H1 (cell line): ENCODE data around the gene SMOC2. TPM values are rescaled to one million over a fixed set of nuclear protein-coding genes. Genes with fewer than 3 reads are reported as not detected.

ENCODE experiments used
- CTCF ChIA-PET: fragments of 300-600 bp; sonication (Branson Sonifier 250); formaldehyde crosslinking; loops from one replicate; lab custom pipeline; 2021; ENCODE audit not compliant: partially characterized antibody; lab: Charles Lee
- POLR2A ChIA-PET: fragments of 300-600 bp; sonication (Branson Sonifier 250); formaldehyde crosslinking; loops from one replicate; lab custom pipeline; 2021; ENCODE audit warnings: inconsistent platforms; ENCODE audit not compliant: partially characterized antibody; lab: Charles Lee
- DNase-seq, 2 experiments: peaks; one replicate each; pipeline versions ENCODE4 v3.0.0 to v3.0.0-alpha.2; 2010 to 2022; ENCODE audit warnings: low spot score in 2 of 2, low read depth in 1 of 2, mixed read lengths in 1 of 2
- FAIRE-seq: peaks from 2 replicates; lab custom pipeline; 2011; peaks lifted over from hg19 to GRCh38; lab: Jason Lieb, UNC
- H2AFZ ChIP-seq: 2 replicates; pipeline ENCODE4 v1.8.1; 2012; ENCODE audit warnings: low read length, inconsistent platforms
- H2AK5ac ChIP-seq: 2 replicates; pipeline ENCODE4 v1.6.1; 2013; ENCODE audit warnings: low read depth, low read length
- H2BK120ac ChIP-seq: replicated peaks from 2 replicates; pipeline ENCODE3; 2013; ENCODE audit warnings: low read depth, low read length, inconsistent platforms
- H2BK12ac ChIP-seq: 2 replicates; pipeline ENCODE4 v1.6.1; 2013; ENCODE audit warnings: low read depth, low read length
- H2BK15ac ChIP-seq: 2 replicates; pipeline ENCODE4 v1.6.1; 2013; ENCODE audit warnings: low read length
- H2BK20ac ChIP-seq: 2 replicates; pipeline ENCODE4 v1.6.1; 2013; ENCODE audit warnings: low read length
- H2BK5ac ChIP-seq: 2 replicates; pipeline ENCODE4 v1.6.1; 2013; ENCODE audit warnings: low read depth, low read length
- H3K14ac ChIP-seq: 2 replicates; pipeline ENCODE4 v1.6.1; 2013; ENCODE audit warnings: inconsistent platforms; ENCODE audit not compliant: insufficient read length
- H3K18ac ChIP-seq: 2 replicates; pipeline ENCODE4 v1.6.1; 2013; ENCODE audit warnings: low read length; ENCODE audit errors: extremely low read depth
- H3K23ac ChIP-seq: 2 replicates; pipeline ENCODE4 v1.6.1; 2013; ENCODE audit warnings: inconsistent platforms; ENCODE audit not compliant: insufficient read length
- H3K23me2 ChIP-seq: 2 replicates; pipeline ENCODE4 v1.6.1; 2013; ENCODE audit warnings: low read depth, low read length
- H3K27ac ChIP-seq: 2 replicates; pipeline ENCODE4 v1.6.1; 2011; ENCODE audit warnings: low read depth, low read length, inconsistent platforms
- H3K27me3 ChIP-seq, 4 experiments: replicated peaks in 1 of 4; 1 replicate in 1 of 4; 2 replicates in 3 of 4; pipeline versions ENCODE4 v1.6.1 to v1.8.1; 2011 to 2013; ENCODE audit warnings: low read length in 3 of 4, mild to moderate bottlenecking in 3 of 4, inconsistent platforms in 2 of 4, mixed read lengths in 2 of 4, moderate library complexity in 1 of 4; ENCODE audit not compliant: control insufficient read depth in 3 of 4, insufficient read depth in 3 of 4; ENCODE audit errors: extremely low read depth in 1 of 4
- H3K36me3 ChIP-seq, 4 experiments: 2 replicates each; pipeline versions ENCODE4 v1.6.1 to v1.8.1; 2011 to 2013; ENCODE audit warnings: mild to moderate bottlenecking in 4 of 4, low read length in 3 of 4, moderate library complexity in 2 of 4, control low read depth in 1 of 4, inconsistent platforms in 1 of 4; ENCODE audit not compliant: insufficient read depth in 4 of 4, control insufficient read depth in 2 of 4
- H3K4ac ChIP-seq: replicated peaks from 2 replicates; pipeline ENCODE3; 2013; ENCODE audit warnings: low read length, low read depth, mixed read lengths, inconsistent platforms; ENCODE audit not compliant: insufficient read length
- H3K4me1 ChIP-seq, 4 experiments: replicated peaks in 1 of 4; 1 replicate in 1 of 4; 2 replicates in 3 of 4; pipeline versions ENCODE4 v1.6.1 to v1.8.1; 2011 to 2013; ENCODE audit warnings: low read length in 3 of 4, inconsistent platforms in 2 of 4, mixed read lengths in 1 of 4; ENCODE audit not compliant: insufficient read depth in 4 of 4, control insufficient read depth in 3 of 4
- H3K4me2 ChIP-seq, 2 experiments: 2 replicates each; pipeline versions ENCODE4 v1.6.1 to v1.8.1; 2011 to 2013; ENCODE audit warnings: low read depth in 2 of 2, low read length in 2 of 2, control low read depth in 1 of 2, inconsistent platforms in 1 of 2, mild to moderate bottlenecking in 1 of 2; ENCODE audit not compliant: insufficient read depth in 1 of 2
- H3K4me3 ChIP-seq, 4 experiments: fragments of 200-600, 300-600 bp in 1 of 4; sonication (generic), shearing (Covaris generic), sonication (Bioruptor Twin) in 1 of 4; 2 replicates each; pipeline versions ENCODE4 v1.5.1 to v1.8.1; 2011 to 2016; ENCODE audit warnings: low read length in 4 of 4, low read depth in 3 of 4, control low read depth in 2 of 4, inconsistent platforms in 2 of 4, mild to moderate bottlenecking in 2 of 4, mixed read lengths in 1 of 4, moderate library complexity in 1 of 4; ENCODE audit not compliant: insufficient read depth in 2 of 4; ENCODE audit errors: extremely low read depth in 1 of 4
- H3K56ac ChIP-seq: replicated peaks from 2 replicates; pipeline ENCODE3; 2013; ENCODE audit warnings: low read depth, mild to moderate bottlenecking, mixed read lengths, low read length, inconsistent platforms; ENCODE audit not compliant: insufficient read length
- H3K79me1 ChIP-seq: 2 replicates; pipeline ENCODE4 v1.6.1; 2013; ENCODE audit warnings: low read depth, low read length, control low read depth
- H3K79me2 ChIP-seq, 2 experiments: 2 replicates each; pipeline versions ENCODE4 v1.6.1 to v1.8.1; 2012 to 2013; ENCODE audit warnings: low read length in 2 of 2, mild to moderate bottlenecking in 2 of 2, inconsistent platforms in 1 of 2; ENCODE audit not compliant: insufficient read depth in 2 of 2, control insufficient read depth in 1 of 2
- H3K9ac ChIP-seq, 4 experiments: replicated peaks in 1 of 4; 1 replicate in 1 of 4; 2 replicates in 3 of 4; pipeline versions ENCODE4 v1.6.1 to v1.8.1; 2011 to 2013; ENCODE audit warnings: low read depth in 3 of 4, low read length in 3 of 4, control low read depth in 2 of 4, mild to moderate bottlenecking in 2 of 4, moderate library complexity in 2 of 4, inconsistent platforms in 1 of 4; ENCODE audit errors: extremely low read depth in 1 of 4
- H3K9me3 ChIP-seq, 2 experiments: 2 replicates each; pipeline versions ENCODE4 v1.6.1 to v1.8.1; 2012 to 2013; ENCODE audit warnings: mild to moderate bottlenecking in 2 of 2, moderate library complexity in 2 of 2, control low read depth in 1 of 2, inconsistent platforms in 1 of 2, low read depth in 1 of 2, low read length in 1 of 2, mixed read lengths in 1 of 2; ENCODE audit not compliant: insufficient read depth in 2 of 2
- H4K20me1 ChIP-seq, 2 experiments: replicated peaks in 1 of 2; 2 replicates each; pipeline versions ENCODE3 to v1.8.1; 2011 to 2013; ENCODE audit warnings: inconsistent platforms in 2 of 2, low read length in 2 of 2, mild to moderate bottlenecking in 1 of 2; ENCODE audit not compliant: insufficient read depth in 2 of 2, control insufficient read depth in 1 of 2
- H4K5ac ChIP-seq: 2 replicates; pipeline ENCODE4 v1.6.1; 2013; ENCODE audit warnings: low read length, low read depth, mixed read lengths, inconsistent platforms; ENCODE audit not compliant: insufficient read length
- H4K8ac ChIP-seq: 2 replicates; pipeline ENCODE4 v1.8.0; 2013; ENCODE audit warnings: mild to moderate bottlenecking, moderate library complexity, low read length, inconsistent platforms; ENCODE audit not compliant: insufficient read depth; ENCODE audit errors: extremely low read depth
- H4K91ac ChIP-seq: replicated peaks from 2 replicates; pipeline ENCODE3; 2013; ENCODE audit warnings: low read length, mixed read lengths, inconsistent platforms; ENCODE audit not compliant: insufficient read length
- CHD1 ChIP-seq: IDR thresholded peaks from 2 replicates; pipeline ENCODE4 v1.6.1; 2012; ENCODE audit warnings: low read depth, low read length, improper control_type of control experiment
- PHF8 ChIP-seq: fragments of 200-600 bp; sonication (generic); conservative IDR thresholded peaks from 2 replicates; pipeline ENCODE4 v1.7.1; 2012; ENCODE audit warnings: low read depth, mild to moderate bottlenecking, inconsistent platforms, low read length, moderate library complexity
- POLR2AphosphoS5 ChIP-seq: IDR thresholded peaks from 2 replicates; pipeline ENCODE4 v1.6.1; 2011; ENCODE audit warnings: low read depth, low read length
- WGBS, 2 experiments: shearing (Covaris generic) in 1 of 2; methylation state at CpG; one replicate each; pipeline versions ENCODE4 v1.1.6 to v1.1.7; 2013 to 2015; ENCODE audit warnings: low lambda C conversion rate in 2 of 2, mixed read lengths in 2 of 2, inconsistent platforms in 1 of 2, low coverage in 1 of 2, missing lambda C conversion rate in 1 of 2; ENCODE audit not compliant: insufficient replicate concordance in 2 of 2, insufficient coverage in 1 of 2, insufficient read length in 1 of 2; ENCODE audit errors: extremely low coverage in 1 of 2, missing lambda C conversion rate in 1 of 2; 5-methylcytosine and 5-hydroxymethylcytosine counted together
- polyA plus RNA-seq, 7 experiments: library from polyadenylated mRNA; depleted of rRNA in 3 of 7; stranded (reverse) in 5 of 7; unstranded in 2 of 7; fragments of >200 nt in 5 of 7; fragments of 200-250 nt in 2 of 7; gene quantifications; 1 replicate in 5 of 7; 2 replicates in 1 of 7; 4 replicates in 1 of 7; pipeline versions ENCODE4 v1.2.1 to v1.2.3, GENCODE V29; 2011 to 2013; ENCODE audit warnings: missing spikeins in 2 of 7, mixed read lengths in 2 of 7
- total RNA-seq: library from RNA; stranded (reverse); fragmentation: NEBNext Ultra II Directional; extraction: Animal tissue kit (Norgen Biotek cat#: 25700); gene quantifications from 2 replicates; pipeline ENCODE4 v1.2.1, GENCODE V29; 2021
- TF ChIP-seq, protein P1 (sequence below): IDR thresholded peaks from 2 replicates; pipeline ENCODE4 v1.6.1; 2012; ENCODE audit warnings: low read length, inconsistent platforms

Gene SMOC2
- total and polyA plus RNA-seq, 2 of the 8 experiments (the other 6 are each of a cell fraction or from before 2014, with no cell fraction given): 7.7 to 8.5 TPM

DNA sequence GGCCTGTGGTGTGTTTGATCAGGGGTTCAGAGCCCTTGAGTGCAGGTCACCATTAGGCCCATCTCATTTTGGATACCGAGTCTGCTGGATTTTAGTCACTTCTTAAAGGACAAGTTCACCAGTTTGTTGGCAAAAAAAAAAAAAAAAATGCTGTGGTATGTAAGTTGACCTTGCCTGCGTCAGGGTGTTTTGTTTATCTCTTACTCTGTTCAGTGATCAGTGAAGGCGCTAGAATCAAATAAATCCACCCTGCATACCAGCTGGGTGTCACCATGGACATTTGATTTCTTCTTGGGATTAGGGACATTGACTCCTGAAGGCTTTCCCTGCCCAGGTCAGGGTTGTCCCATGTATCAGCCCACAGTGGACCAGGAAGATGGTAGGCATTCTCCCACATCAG is 6.7 kb downstream of the SMOC2 start:
- H3K56ac ChIP-seq: no peak overlapping the region
- no peaks in the 10 kb centered on the region for H4K20me1 ChIP-seq
- TF ChIP-seq, protein P1, sequence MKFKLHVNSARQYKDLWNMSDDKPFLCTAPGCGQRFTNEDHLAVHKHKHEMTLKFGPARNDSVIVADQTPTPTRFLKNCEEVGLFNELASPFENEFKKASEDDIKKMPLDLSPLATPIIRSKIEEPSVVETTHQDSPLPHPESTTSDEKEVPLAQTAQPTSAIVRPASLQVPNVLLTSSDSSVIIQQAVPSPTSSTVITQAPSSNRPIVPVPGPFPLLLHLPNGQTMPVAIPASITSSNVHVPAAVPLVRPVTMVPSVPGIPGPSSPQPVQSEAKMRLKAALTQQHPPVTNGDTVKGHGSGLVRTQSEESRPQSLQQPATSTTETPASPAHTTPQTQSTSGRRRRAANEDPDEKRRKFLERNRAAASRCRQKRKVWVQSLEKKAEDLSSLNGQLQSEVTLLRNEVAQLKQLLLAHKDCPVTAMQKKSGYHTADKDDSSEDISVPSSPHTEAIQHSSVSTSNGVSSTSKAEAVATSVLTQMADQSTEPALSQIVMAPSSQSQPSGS: no peak
- TF ChIP-seq PHF8 (no peak), CHD1 (no peak), POLR2AphosphoS5 (no peak)
- TF ChIP-seq, all 59 proteins: peak for 0
- H3K23ac ChIP-seq: no peak overlapping the region
- no peak overlapping the region for H2BK12ac ChIP-seq
- H3K4me2 ChIP-seq: no peak overlapping the region
- H3K18ac ChIP-seq: no peak overlapping the region
- H2AFZ ChIP-seq: no peak overlapping the region
- no peaks in the 10 kb centered on the region for H3K9me3 ChIP-seq
- H3K79me1 ChIP-seq: no peaks in the 10 kb centered on the region
- no peak overlapping the region for H4K91ac ChIP-seq
- H3K4me3 ChIP-seq: no peak overlapping the region
- peaks cover 10 to 25% (median 16%) of the 10 kb centered on the region in 4 experiments for H3K4me1 ChIP-seq
- H3K4ac ChIP-seq: no peak overlapping the region
- no peak overlapping the region for H3K27ac ChIP-seq
- H2AK5ac ChIP-seq: no peak overlapping the region
- CTCF ChIA-PET: no interaction called here
- DNase-seq (no peak), FAIRE-seq (no peak)
- no peaks in the 10 kb centered on the region for H3K23me2 ChIP-seq
- H4K8ac ChIP-seq: no peak overlapping the region
- no peak overlapping the region for H2BK120ac ChIP-seq
- no peaks in the 10 kb centered on the region for H3K79me2 ChIP-seq
- no peaks in the 10 kb centered on the region for H3K36me3 ChIP-seq
- no peak overlapping the region for H3K14ac ChIP-seq
- no peak overlapping the region for H4K5ac ChIP-seq
- H3K9ac ChIP-seq: no peak overlapping the region
- H2BK20ac ChIP-seq: no peak overlapping the region
- POLR2A ChIA-PET: no interaction called here
- 96% methylated on average over 3 of the region's 3 CpGs; no CpG with 5 or more reads in 1 of the 2 experiments for WGBS, 2 experiments
- no peak overlapping the region for H2BK15ac ChIP-seq
- peaks cover 0 to 2% (median 0%) of the 10 kb centered on the region in 4 experiments; a peak in 4 of 7 replicates for H3K27me3 ChIP-seq
- H2BK5ac ChIP-seq: no peak overlapping the region
